K562 (cell line): ENCODE results near the gene GNAT2. TPM values are rescaled to one million over a fixed set of nuclear protein-coding genes. Genes with fewer than 3 reads are reported as not detected.

Experiments
- ATAC-seq: fragments of 200-7000 bp; cut with Tn5 transposase; 3 replicates; pipeline ENCODE4 v1.9.1; 2020; ENCODE audit warnings: moderate library complexity
- BruUV-seq: library from RNA; stranded (reverse); fragments of 400-500 nt; replicated peaks from 2 replicates; lab custom pipeline; 2021; lab: Mats Ljungman, UMichigan
- CTCF ChIA-PET: fragments of 300-600 bp; formaldehyde crosslinking; extraction: SDS; loops from one replicate; lab custom pipeline; 2021; ENCODE audit warnings: low intra/inter-chr PET ratio; lab: Yijun Ruan, JAX
- POLR2A ChIA-PET: fragments of 300-600, 350-650 bp; sonication (Branson Sonifier 250); formaldehyde crosslinking; extraction: SDS; loops from one replicate; lab custom pipeline; 2021; ENCODE audit warnings: antibody characterized with exemption, inconsistent platforms; lab: Yijun Ruan, JAX
- DNase-seq, 4 experiments: peaks; one replicate each; pipeline versions ENCODE4 v3.0.0 to v3.0.0-alpha.2; 2011 to 2018; ENCODE audit warnings: low spot score in 3 of 4, mixed read lengths in 3 of 4; ENCODE audit errors: extremely low read depth in 1 of 4
- FAIRE-seq: peaks from 2 replicates; lab custom pipeline; 2011; peaks lifted over from hg19 to GRCh38; lab: Jason Lieb, UNC
- H2AFZ ChIP-seq: 2 replicates; pipeline ENCODE4 v1.6.0; 2011; ENCODE audit warnings: low read depth, low read length, control low read depth, inconsistent platforms
- H3K27ac ChIP-seq: fragments of 200-600 bp; 3 replicates; pipeline ENCODE4 v1.8.0; 2011; ENCODE audit warnings: low read depth, mild to moderate bottlenecking, control low read depth, inconsistent platforms, low read length, moderate library complexity, mixed read lengths; ENCODE audit errors: extremely low read depth
- H3K27me3 ChIP-seq, 2 experiments: fragments of 300-600 bp in 1 of 2; 2 replicates in 1 of 2; 3 replicates in 1 of 2; pipeline versions ENCODE4 v1.6.0 to v1.8.0; 2011; ENCODE audit warnings: inconsistent platforms in 2 of 2, low read length in 2 of 2, mild to moderate bottlenecking in 1 of 2, mixed read lengths in 1 of 2, moderate library complexity in 1 of 2; ENCODE audit not compliant: control insufficient read depth in 2 of 2, insufficient read depth in 2 of 2
- H3K36me3 ChIP-seq: fragments of 300-600 bp; 3 replicates; pipeline ENCODE4 v1.8.0; 2011; ENCODE audit warnings: mild to moderate bottlenecking, low read length, inconsistent platforms; ENCODE audit not compliant: control insufficient read depth, insufficient read depth
- H3K4me1 ChIP-seq, 2 experiments: fragments of 200-600 bp in 1 of 2; replicated peaks in 1 of 2; 2 replicates in 1 of 2; 3 replicates in 1 of 2; pipeline versions ENCODE4 v1.5.1 to v1.8.0; 2011; ENCODE audit warnings: inconsistent platforms in 2 of 2, low read length in 2 of 2, mild to moderate bottlenecking in 1 of 2, mixed read lengths in 1 of 2, moderate library complexity in 1 of 2; ENCODE audit not compliant: control insufficient read depth in 2 of 2, insufficient read depth in 2 of 2
- H3K4me2 ChIP-seq: 2 replicates; pipeline ENCODE4 v1.6.1; 2011; ENCODE audit warnings: low read length, control low read depth, inconsistent platforms, mixed read lengths; ENCODE audit not compliant: insufficient read depth
- H3K4me3 ChIP-seq: fragments of 200-600 bp; sonication (generic), shearing (Covaris generic); 2 replicates; pipeline ENCODE4 v1.5.1; 2016; ENCODE audit warnings: control low read depth, inconsistent platforms
- H3K79me2 ChIP-seq: fragments of 200-600 bp; 3 replicates; pipeline ENCODE4 v1.8.0; 2011; ENCODE audit warnings: low read length, inconsistent platforms; ENCODE audit not compliant: control insufficient read depth, insufficient read depth
- H3K9ac ChIP-seq, 2 experiments: 2 replicates each; pipeline versions ENCODE4 v1.6.0 to v1.6.1; 2011; ENCODE audit warnings: low read depth in 2 of 2, low read length in 2 of 2, control low read depth in 1 of 2, inconsistent platforms in 1 of 2, mild to moderate bottlenecking in 1 of 2, mixed read lengths in 1 of 2; ENCODE audit not compliant: insufficient read depth in 1 of 2
- H3K9me1 ChIP-seq: one replicate; pipeline ENCODE4 v1.6.0; 2011; ENCODE audit warnings: inconsistent platforms, mild to moderate bottlenecking, low read length, moderate library complexity; ENCODE audit not compliant: control insufficient read depth, insufficient read depth
- H3K9me3 ChIP-seq: replicated peaks from 2 replicates; pipeline ENCODE4 v1.5.1; 2011; ENCODE audit warnings: low read depth, low read length, inconsistent platforms; ENCODE audit not compliant: control insufficient read depth, insufficient read depth
- H4K20me1 ChIP-seq: replicated peaks from 2 replicates; pipeline ENCODE4 v1.6.1; 2011; ENCODE audit warnings: low read length, inconsistent platforms, mixed read lengths; ENCODE audit not compliant: control insufficient read depth, insufficient read depth
- CBFB ChIP-seq: sonication (generic); formaldehyde crosslinking; IDR thresholded peaks from 2 replicates; pipeline ENCODE4 v1.4.0; 2020; ENCODE audit warnings: mild to moderate bottlenecking, missing genetic modification reagents
- CCAR2 ChIP-seq: fragments of 200-400 bp; formaldehyde crosslinking; IDR thresholded peaks from 2 replicates; pipeline ENCODE4 v1.6.1; 2017; ENCODE audit warnings: mild to moderate bottlenecking, low read depth, low read length
- CHD1 ChIP-seq: fragments of 200-600 bp; sonication (generic); IDR thresholded peaks from one replicate; pipeline ENCODE4 v1.6.1; 2012; ENCODE audit warnings: mild to moderate bottlenecking, moderate library complexity, low read length, inconsistent platforms
- CREBBP ChIP-seq: IDR thresholded peaks from one replicate; pipeline ENCODE4 v1.6.1; 2012; ENCODE audit warnings: low read depth, mild to moderate bottlenecking, control low read depth, inconsistent platforms, low read length
- KAT8 ChIP-seq: fragments of 450-650 bp; IDR thresholded peaks from 2 replicates; pipeline ENCODE4 v1.6.1; 2016; ENCODE audit warnings: low read depth, mild to moderate bottlenecking
- KLF1 ChIP-seq: fragments of 450-650 bp; IDR thresholded peaks from 2 replicates; pipeline ENCODE4 v1.6.1; 2016; ENCODE audit warnings: missing genetic modification characterization, missing compliant biosample characterization
- MCM7 ChIP-seq, 2 experiments: fragments of 450-650 bp; IDR thresholded peaks; 2 replicates each; pipeline ENCODE4 v1.6.1; 2016 to 2018
- MXI1 ChIP-seq: IDR thresholded peaks from 2 replicates; pipeline ENCODE4 v1.6.1; 2011; ENCODE audit warnings: low read depth, mild to moderate bottlenecking, improper control_type of control experiment, low read length
- PRPF4 ChIP-seq: fragments of 200-400 bp; formaldehyde crosslinking; IDR thresholded peaks from one replicate; pipeline ENCODE4 v1.6.1; 2017; ENCODE audit warnings: low read length, low read depth, mild to moderate bottlenecking; ENCODE audit not compliant: insufficient read depth, poor library complexity, severe bottlenecking
- RBBP5 ChIP-seq: fragments of 200-600 bp; sonication (generic); IDR thresholded peaks from 2 replicates; pipeline ENCODE4 v1.6.1; 2012; ENCODE audit warnings: borderline replicate concordance, mild to moderate bottlenecking, low read length, control low read depth, inconsistent platforms; ENCODE audit not compliant: insufficient read depth, poor library complexity, severe bottlenecking
- SAP30 ChIP-seq: fragments of 200-600 bp; sonication (generic); IDR thresholded peaks from 2 replicates; pipeline ENCODE4 v1.6.1; 2012; ENCODE audit warnings: borderline replicate concordance, low read depth, mild to moderate bottlenecking, moderate library complexity, low read length, control low read depth, inconsistent platforms; ENCODE audit not compliant: insufficient read depth, poor library complexity, severe bottlenecking
- SIN3A ChIP-seq, 2 experiments: fragments of 150-350 bp in 1 of 2; IDR thresholded peaks; 2 replicates each; pipeline ENCODE4 v1.6.1; 2011 to 2016; ENCODE audit warnings: borderline replicate concordance in 2 of 2, low read depth in 2 of 2, low read length in 2 of 2, mild to moderate bottlenecking in 2 of 2, moderate library complexity in 2 of 2; ENCODE audit not compliant: control insufficient read depth in 1 of 2
- SNAPC5 ChIP-seq: fragments of 250-450 bp; sonication (Bioruptor Pico); IDR thresholded peaks from 2 replicates; pipeline ENCODE4 v1.8.0; 2021; ENCODE audit warnings: moderate library complexity, mild to moderate bottlenecking, inconsistent platforms
- SREBF1 ChIP-seq: fragments of 150-350 bp; IDR thresholded peaks from 2 replicates; pipeline ENCODE4 v1.6.1; 2014; ENCODE audit warnings: antibody characterized with exemption, low read depth, low read length, borderline replicate concordance
- SRSF3 ChIP-seq: fragments of 200-400 bp; formaldehyde crosslinking; IDR thresholded peaks from 2 replicates; pipeline ENCODE4 v1.6.1; 2016; ENCODE audit warnings: mild to moderate bottlenecking, low read length, moderate library complexity; ENCODE audit not compliant: insufficient read depth
- ZNF224 ChIP-seq: sonication (generic); formaldehyde crosslinking; IDR thresholded peaks from 2 replicates; pipeline ENCODE4 v1.8.0; 2022; ENCODE audit warnings: mild to moderate bottlenecking, missing genetic modification reagents
- ZNF263 ChIP-seq: sonication (generic); formaldehyde crosslinking; IDR thresholded peaks from 2 replicates; pipeline ENCODE4 v1.8.0; 2022; ENCODE audit warnings: mild to moderate bottlenecking, missing genetic modification reagents, borderline replicate concordance
- ZNF3 ChIP-seq: fragments of 250-450 bp; sonication (Bioruptor Pico); IDR thresholded peaks from 2 replicates; pipeline ENCODE4 v1.5.0; 2021; ENCODE audit warnings: mild to moderate bottlenecking, moderate library complexity
- ZNF589 ChIP-seq: fragments of 200-800 bp; sonication (Bioruptor generic); IDR thresholded peaks from 2 replicates; pipeline ENCODE4 v1.6.1; 2016; ENCODE audit warnings: low read depth, missing genetic modification characterization, missing compliant biosample characterization
- ZNF696 ChIP-seq: fragments of 250-450 bp; sonication (Bioruptor Pico); conservative IDR thresholded peaks from 2 replicates; pipeline ENCODE4 v1.4.0; 2020; ENCODE audit warnings: mild to moderate bottlenecking, moderate library complexity
- ZNF778 ChIP-seq: fragments of 450-650 bp; formaldehyde crosslinking; IDR thresholded peaks from 2 replicates; pipeline ENCODE4 v1.4.0; 2020; ENCODE audit warnings: mild to moderate bottlenecking, moderate library complexity
- ZNF785 ChIP-seq: fragments of 250-450 bp; sonication (Bioruptor Pico); IDR thresholded peaks from 2 replicates; pipeline ENCODE4 v1.4.0; 2020; ENCODE audit warnings: mild to moderate bottlenecking
- WGBS: fragments of 100-300 bp; shearing (Covaris generic); methylation state at CpG from one replicate; pipeline ENCODE4 v1.1.6; 2016; ENCODE audit warnings: low coverage, mixed read lengths; ENCODE audit not compliant: insufficient coverage; ENCODE audit errors: missing lambda C conversion rate; 5-methylcytosine and 5-hydroxymethylcytosine counted together
- in situ Hi-C: fragments of 300-500 bp; cut with MboI; formaldehyde crosslinking; loops from 4 replicates; pipeline ENCODE4 v1.15.0; 2018; ENCODE audit warnings: inconsistent platforms, mixed read lengths
- intact Hi-C: fragments of 100-400 bp; cut with micrococcal nuclease; formaldehyde crosslinking; loops from 2 replicates; pipeline ENCODE4 v1.14.2; 2022
- polyA plus RNA-seq, 8 experiments: library from polyadenylated mRNA; depleted of rRNA in 4 of 8; stranded (reverse) in 5 of 8; unstranded in 3 of 8; fragments of >200 nt; fragmentation: Nextera tagmentation in 2 of 8; fragmentation: Illumina TruSeq in 1 of 8; extraction: Ambion mirVana in 2 of 8; extraction: Trizol in 1 of 8; gene quantifications; 2 replicates each; pipeline versions ENCODE4 v1.2.1 to v1.2.3, GENCODE V29; 2011 to 2014; ENCODE audit warnings: inconsistent platforms in 1 of 8, missing spikeins in 1 of 8
- total RNA-seq, 7 experiments: library from RNA; depleted of rRNA in 6 of 7; stranded (reverse); fragments of >200 nt in 6 of 7; fragmentation: Illumina TruSeq in 2 of 7; extraction: Trizol in 2 of 7; gene quantifications; 2 replicates each; pipeline versions ENCODE4 v1.2.1 to v1.2.3, GENCODE V29; 2011 to 2021; ENCODE audit warnings: low replicate concordance in 1 of 7
- TF ChIP-seq, protein P1 (sequence below): fragments of 250-450 bp; sonication (Bioruptor Pico); IDR thresholded peaks from 2 replicates; pipeline ENCODE4 v1.5.0; 2021

GNAT2 gene
- total and polyA plus RNA-seq, 9 of the 15 experiments (the other 6 are each of a cell fraction or from before 2014, with no cell fraction given) = 0.06 to 0.52 (median 0.24) TPM; not detected in 1

DNA sequence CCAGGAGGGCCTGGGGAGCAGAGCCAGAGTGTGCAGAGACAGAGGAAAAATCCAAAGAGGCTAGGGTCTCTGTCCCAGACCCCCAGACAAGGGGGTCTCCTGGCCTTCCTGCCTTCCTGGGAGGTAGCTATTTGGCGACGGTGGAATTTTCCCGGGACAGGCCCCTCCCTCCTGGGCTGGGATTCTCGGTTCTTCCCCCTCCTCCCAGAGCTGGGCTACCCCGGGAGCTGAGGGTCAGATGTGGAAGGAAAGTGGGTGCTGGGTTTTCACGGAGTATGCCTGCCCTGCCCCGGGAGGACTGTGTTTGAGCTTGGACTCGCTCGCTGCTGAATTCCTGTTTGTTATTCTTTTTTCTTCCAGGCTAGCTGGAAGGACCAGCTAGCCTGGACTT lies 980 bp upstream of the GNAT2 start:
- in situ Hi-C loops = loop anchor here (5.0 kb wide), 1 partner anchor 73 kb away; the partner anchor contains the start of gene GNAI3
- H3K4me2 ChIP-seq = peak overlapping the region; percentile 96
- no TSS peak for BruUV-seq
- no peak for FAIRE-seq
- DNase-seq = peak in 3 of 4 experiments; percentile 57 to 63 (median 61)
- H3K4me3 ChIP-seq = peak overlapping the region; percentile 61
- H3K9ac ChIP-seq = peak overlapping the region; percentile 86 to 98
- peak overlapping the region; percentile 90 for H3K27ac ChIP-seq
- peaks cover 5% of the 10 kb centered on the region; the same call in 1 of the 2 replicates for H4K20me1 ChIP-seq
- H2AFZ ChIP-seq = peak overlapping the region; percentile 96
- peak; percentile 16 for ATAC-seq
- no peaks in the 10 kb centered on the region for H3K9me3 ChIP-seq
- H3K4me1 ChIP-seq = peaks cover 32 to 58% of the 10 kb centered on the region in 2 experiments
- no peaks in the 10 kb centered on the region for H3K27me3 ChIP-seq
- H3K79me2 ChIP-seq = peaks cover 55% of the 10 kb centered on the region
- CTCF ChIA-PET = interaction anchor here (0.6 kb wide), 1 partner anchor 22 kb away, joined by 3 read pairs; no protein-coding TSS in a partner anchor
- WGBS = 0% methylated on average over 9 of the region's 9 CpGs
- no peaks in the 10 kb centered on the region for H3K9me1 ChIP-seq
- POLR2A ChIA-PET = interaction anchor here (0.6 to 3.3 kb wide), 16 partner anchors 9 to 742 kb away, joined by 3 to 16 read pairs (median 3); partner anchors contain the start of gene GNAI3
- H3K36me3 ChIP-seq = no peaks in the 10 kb centered on the region
- intact Hi-C loops = no loop called here
- TF ChIP-seq RBBP5 (no peak), ZNF263 (CRISPR knock-in tag) (peak; percentile 65; the same call in 1 of the 2 replicates), PRPF4 (no peak), SAP30 (peak; percentile 33), CCAR2 (no peak), ZNF589 (no peak), MCM7 (IDR thresholded peaks at IDR 0.05) (no peak), CREBBP (no peak), ZNF3 (no peak), ZNF696 (CRISPR knock-in tag) (no peak), CBFB (CRISPR knock-in tag) (no peak), CHD1 (peak; percentile 64), SNAPC5 (no peak), SRSF3 (0 out of 2 replicates have a peak, but pooled peaks have one; percentile 17), SIN3A (IDR thresholded peaks at IDR 0.05; ENCODE audit: borderline replicate concordance in 2 of 2, control insufficient read depth in 1 of 2, low read depth in 2 of 2, low read length in 2 of 2) (no peak; a peak in 1 of 4 replicates), SREBF1 (no peak), KAT8 (no peak), KLF1 (tag) (0 out of 2 replicates have a peak, but pooled peaks have one; percentile 2), ZNF785 (CRISPR knock-in tag) (no peak), MXI1 (no peak), ZNF778 (CRISPR knock-in tag) (no peak), ZNF224 (no peak)
- TF ChIP-seq, protein P1, sequence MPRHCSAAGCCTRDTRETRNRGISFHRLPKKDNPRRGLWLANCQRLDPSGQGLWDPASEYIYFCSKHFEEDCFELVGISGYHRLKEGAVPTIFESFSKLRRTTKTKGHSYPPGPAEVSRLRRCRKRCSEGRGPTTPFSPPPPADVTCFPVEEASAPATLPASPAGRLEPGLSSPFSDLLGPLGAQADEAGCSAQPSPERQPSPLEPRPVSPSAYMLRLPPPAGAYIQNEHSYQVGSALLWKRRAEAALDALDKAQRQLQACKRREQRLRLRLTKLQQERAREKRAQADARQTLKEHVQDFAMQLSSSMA (CRISPR knock-in tag) = no peak
